Measurements from ENCODE around the gene ODF4. TPM values are rescaled to one million over a fixed set of nuclear protein-coding genes. Genes with fewer than 3 reads are reported as not detected.

ODF4 gene
- total RNA-seq (2022) (not detected in 2 replicates), Bru-seq, nascent RNA (not detected), BruChase-seq, experiment 1, labeled RNA remaining after a 6-hour chase (not detected), BruChase-seq, experiment 2, labeled RNA remaining after a 2-hour chase (not detected)
- long read RNA-seq: 0 reads

GRCh38 chr17:8339540-8339939 is at the start of gene ODF4:
Gene ODF4 (plus strand): TSS chr17:8339840. CDS start chr17:8340052, 212 bp downstream.
- Mint-ChIP-seq H3K27me3 (ENCODE audit: insufficient read depth, unreplicated experiment) (peaks cover 3% of the 10 kb centered on the region), H3K4me1 (ENCODE audit: insufficient read depth, unreplicated experiment) (no peaks in the 10 kb centered on the region), H3K27ac (ENCODE audit: low read depth, unreplicated experiment) (no peak within 1 kb of the TSS), H3K4me3 (ENCODE audit: unreplicated experiment) (no peak within 1 kb of the TSS), H3K36me3 (ENCODE audit: insufficient read depth, unreplicated experiment) (no peaks in the 10 kb centered on the region), H3K9me3 (ENCODE audit: unreplicated experiment) (no peaks in the 10 kb centered on the region)
- DNase-seq (ENCODE audit: unreplicated experiment): no peak
- TF ChIP-seq CTCF (IDR thresholded peaks at IDR 0.05; ENCODE audit: unreplicated experiment): no peak
- ChIA-PET CTCF (no interaction called here), POLR2A (no interaction called here)
- BruUV-seq (replicated peaks): no TSS peak
- intact Hi-C loops (cut with micrococcal nuclease): no loop called here

DNA sequence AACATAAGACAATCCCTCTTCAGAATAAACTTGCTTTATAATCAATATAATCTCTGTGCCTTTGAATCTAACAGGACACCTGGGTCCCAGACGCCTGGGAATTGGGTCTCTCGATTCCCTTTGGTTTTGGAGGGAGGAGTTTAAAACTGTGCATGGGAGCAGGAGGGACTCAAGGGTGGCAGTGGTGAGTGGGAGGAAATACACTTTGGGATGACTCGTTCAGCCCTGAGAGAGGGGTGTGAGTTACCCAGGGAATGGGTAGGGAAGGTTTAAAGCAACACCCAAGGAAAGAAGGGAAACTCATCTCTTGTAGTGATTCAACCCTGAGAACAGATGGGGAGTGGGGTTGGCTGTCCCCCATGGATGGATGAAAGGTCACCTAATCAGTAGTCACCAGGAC is 49.6 kb upstream of the ODF4 start:
- Mint-ChIP-seq H3K4me1 (ENCODE audit: insufficient read depth, unreplicated experiment) (peaks cover 16% of the 10 kb centered on the region), H3K9me3 (ENCODE audit: unreplicated experiment) (no peaks in the 10 kb centered on the region), H3K4me3 (ENCODE audit: unreplicated experiment) (peak overlapping the region; percentile 90), H3K36me3 (ENCODE audit: insufficient read depth, unreplicated experiment) (no peaks in the 10 kb centered on the region), H3K27ac (ENCODE audit: low read depth, unreplicated experiment) (peak overlapping the region; percentile 22), H3K27me3 (ENCODE audit: insufficient read depth, unreplicated experiment) (no peaks in the 10 kb centered on the region)
- intact Hi-C loops (cut with micrococcal nuclease): no loop called here
- CTCF ChIA-PET: no interaction called here
- no peak for DNase-seq (ENCODE audit: unreplicated experiment)
- POLR2A ChIA-PET: interaction anchor here (1.9 to 2.5 kb wide), 2 partner anchors 68 to 103 kb away, joined by 10 to 17 read pairs; no protein-coding TSS in a partner anchor
- TF ChIP-seq CTCF (IDR thresholded peaks at IDR 0.05; ENCODE audit: unreplicated experiment): no peak
- no TSS peak for BruUV-seq (replicated peaks)

DNA sequence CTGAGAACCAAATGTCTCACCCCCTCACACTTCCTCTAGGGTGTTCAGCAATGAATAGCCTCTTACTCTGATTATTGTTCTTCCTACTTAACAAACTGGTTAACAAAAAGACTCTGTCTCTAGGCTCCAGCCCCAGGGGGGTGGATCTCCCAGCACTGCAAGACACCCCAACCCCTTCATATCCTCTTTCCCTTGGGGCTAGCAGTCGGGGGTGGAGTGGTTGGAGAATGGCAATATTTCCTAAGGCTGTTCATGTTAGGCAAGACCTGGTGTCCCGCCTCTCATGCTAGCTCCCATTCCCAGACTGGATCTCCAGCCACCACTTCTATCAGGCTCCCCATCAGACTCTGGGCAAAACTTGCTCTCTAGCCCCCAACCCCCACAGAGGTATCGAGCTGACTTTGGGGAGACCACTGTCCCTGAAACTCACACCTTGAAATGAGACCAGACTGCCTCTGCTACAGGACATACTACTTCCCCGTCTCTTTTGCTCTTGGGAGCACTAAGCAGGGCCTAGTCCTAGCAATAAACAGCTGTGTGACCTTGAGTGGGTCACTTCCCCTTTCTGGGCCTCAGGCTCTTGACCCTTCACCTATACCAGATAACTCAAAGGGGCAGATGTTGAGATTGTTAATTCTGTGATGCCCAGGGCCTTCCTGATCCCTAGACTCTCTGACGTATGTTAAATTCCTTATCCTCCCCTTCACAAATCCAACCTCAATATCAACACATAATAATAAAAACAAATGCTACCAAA is 46.8 kb upstream of the ODF4 start:
- CTCF ChIA-PET: interaction anchor here (0.6 to 2.2 kb wide), 3 partner anchors 43 to 100 kb away, joined by 3 to 4 read pairs (median 3); partner anchors contain the start of gene PFAS
- POLR2A ChIA-PET: interaction anchor here (0.8 to 1.4 kb wide), 4 partner anchors 35 to 410 kb away, joined by 3 to 4 read pairs (median 3); partner anchors contain the start of gene CTC1
- no peaks in the 10 kb centered on the region for H3K27me3 Mint-ChIP-seq (ENCODE audit: insufficient read depth, unreplicated experiment)

More for the DNA sequence above, 46.8 kb upstream of the ODF4 start:
- TF ChIP-seq CTCF (IDR thresholded peaks at IDR 0.05; ENCODE audit: unreplicated experiment): no peak
- Mint-ChIP-seq H3K9me3 (ENCODE audit: unreplicated experiment) (no peaks in the 10 kb centered on the region), H3K4me1 (ENCODE audit: insufficient read depth, unreplicated experiment) (peaks cover 24% of the 10 kb centered on the region), H3K4me3 (ENCODE audit: unreplicated experiment) (no peak overlapping the region), H3K36me3 (ENCODE audit: insufficient read depth, unreplicated experiment) (no peaks in the 10 kb centered on the region), H3K27ac (ENCODE audit: low read depth, unreplicated experiment) (no peak overlapping the region)
- DNase-seq (ENCODE audit: unreplicated experiment): no peak
- intact Hi-C loops (cut with micrococcal nuclease): no loop called here
- BruUV-seq (replicated peaks): no TSS peak

Measured in MCF 10A (cell line).